Measurements from ENCODE around the gene SLC10A6.
"Not testable (repeated sequence)": the region's sequence is repeated elsewhere in the genome, so short reads cannot be mapped to it uniquely, and the experiment has no call there.

The SLC10A6 gene

DNA sequence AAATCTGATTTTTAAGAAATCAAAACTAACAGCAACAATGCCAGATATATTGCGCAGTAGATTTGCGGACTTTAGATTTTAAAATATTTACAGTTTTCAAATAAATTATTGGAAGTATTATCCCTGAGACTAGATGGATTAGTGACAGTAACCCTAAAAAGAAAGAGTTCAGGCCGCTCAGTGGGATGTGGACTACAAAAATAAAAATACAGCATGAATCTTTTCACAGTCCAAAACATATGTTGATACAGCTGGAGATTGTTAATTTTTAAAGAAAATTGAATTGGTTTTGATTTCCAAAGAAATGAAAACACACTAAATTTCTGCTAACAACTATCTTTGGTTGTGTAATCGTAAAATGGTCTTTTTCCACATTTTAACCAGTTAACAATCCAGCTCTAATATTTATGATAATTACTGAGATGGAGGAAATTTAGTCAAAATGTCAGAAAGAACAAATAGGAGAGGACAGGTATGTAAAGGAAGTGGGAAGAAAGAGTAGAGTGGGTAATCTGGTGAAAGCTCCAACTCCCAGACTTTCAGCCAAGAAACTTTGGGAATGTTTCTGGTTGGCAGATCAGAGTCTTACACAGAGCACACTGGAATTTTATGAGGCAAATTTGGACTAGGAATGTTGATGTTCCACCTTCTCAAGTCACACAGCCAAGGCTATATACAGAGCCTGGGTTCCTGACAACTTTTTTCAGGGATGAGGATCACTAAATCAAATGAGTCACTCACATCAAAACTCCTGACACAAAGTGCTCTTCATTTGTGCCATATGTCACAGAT lies 27.9 kb upstream of the SLC10A6 start:
- CTCF ChIA-PET, result interaction anchor here (1.2 kb wide), 1 partner anchor 18 kb away, joined by 3 read pairs; no protein-coding TSS in a partner anchor
- POLR2A ChIA-PET, result no interaction called here
- no peak for DNase-seq (ENCODE audit: extremely low spot score)
- TF ChIP-seq, protein P1, sequence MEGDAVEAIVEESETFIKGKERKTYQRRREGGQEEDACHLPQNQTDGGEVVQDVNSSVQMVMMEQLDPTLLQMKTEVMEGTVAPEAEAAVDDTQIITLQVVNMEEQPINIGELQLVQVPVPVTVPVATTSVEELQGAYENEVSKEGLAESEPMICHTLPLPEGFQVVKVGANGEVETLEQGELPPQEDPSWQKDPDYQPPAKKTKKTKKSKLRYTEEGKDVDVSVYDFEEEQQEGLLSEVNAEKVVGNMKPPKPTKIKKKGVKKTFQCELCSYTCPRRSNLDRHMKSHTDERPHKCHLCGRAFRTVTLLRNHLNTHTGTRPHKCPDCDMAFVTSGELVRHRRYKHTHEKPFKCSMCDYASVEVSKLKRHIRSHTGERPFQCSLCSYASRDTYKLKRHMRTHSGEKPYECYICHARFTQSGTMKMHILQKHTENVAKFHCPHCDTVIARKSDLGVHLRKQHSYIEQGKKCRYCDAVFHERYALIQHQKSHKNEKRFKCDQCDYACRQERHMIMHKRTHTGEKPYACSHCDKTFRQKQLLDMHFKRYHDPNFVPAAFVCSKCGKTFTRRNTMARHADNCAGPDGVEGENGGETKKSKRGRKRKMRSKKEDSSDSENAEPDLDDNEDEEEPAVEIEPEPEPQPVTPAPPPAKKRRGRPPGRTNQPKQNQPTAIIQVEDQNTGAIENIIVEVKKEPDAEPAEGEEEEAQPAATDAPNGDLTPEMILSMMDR (IDR thresholded peaks at IDR 0.05; ENCODE audit: control extremely low read depth, extremely low read depth, low read depth, missing control alignments), result no peak

DNA sequence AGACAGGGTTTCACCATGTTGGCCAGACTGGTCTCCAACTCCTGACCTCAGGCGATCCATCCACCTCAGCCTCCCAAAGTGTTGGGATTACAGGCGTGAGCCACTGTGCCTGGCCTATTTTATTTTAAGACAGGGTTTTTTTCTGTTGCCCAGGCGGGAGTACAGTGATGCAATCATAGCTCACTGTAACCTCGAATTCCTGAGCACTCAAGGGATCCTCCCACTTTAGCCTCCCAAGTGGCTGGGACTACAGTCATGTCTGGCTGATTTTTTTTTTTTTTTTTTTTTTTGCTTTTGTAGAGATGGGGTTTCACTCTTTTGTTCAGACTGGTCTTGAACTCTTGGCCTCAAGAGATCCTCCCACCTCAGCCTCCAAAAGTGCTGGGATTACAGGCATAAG lies 26.3 kb upstream of the SLC10A6 start:
- CTCF ChIA-PET, result interaction anchor here (0.9 kb wide), 1 partner anchor 376 kb away, joined by 3 read pairs; no protein-coding TSS in a partner anchor
- POLR2A ChIA-PET; DNase-seq (ENCODE audit: extremely low spot score): not testable (repeated sequence)

DNA sequence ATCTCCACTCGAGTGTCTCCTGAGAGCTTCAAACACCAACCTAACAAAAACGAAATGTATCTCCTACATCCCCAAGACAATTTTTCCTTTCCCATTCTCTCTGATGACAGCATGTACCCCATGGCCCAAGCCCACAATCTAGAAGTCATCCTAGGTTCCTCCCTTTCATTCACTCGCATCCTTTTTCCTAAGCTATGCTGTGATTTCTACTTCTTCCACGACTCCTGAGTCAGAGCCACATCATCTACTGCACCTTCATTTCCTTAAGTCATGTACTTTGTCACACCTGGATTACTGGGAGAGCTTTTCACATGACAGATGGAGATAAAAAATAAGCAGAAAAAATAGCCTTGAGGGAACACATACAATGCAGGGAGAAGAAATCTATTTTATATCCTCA lies 23.0 kb upstream of the SLC10A6 start:
- POLR2A ChIA-PET, result no interaction called here
- TF ChIP-seq, protein P1 (IDR thresholded peaks at IDR 0.05; ENCODE audit: control extremely low read depth, extremely low read depth, low read depth, missing control alignments), result no peak
- DNase-seq (ENCODE audit: extremely low spot score), result no peak
- CTCF ChIA-PET, result interaction anchor here (1.6 kb wide), 1 partner anchor 373 kb away, joined by 5 read pairs; no protein-coding TSS in a partner anchor

DNA sequence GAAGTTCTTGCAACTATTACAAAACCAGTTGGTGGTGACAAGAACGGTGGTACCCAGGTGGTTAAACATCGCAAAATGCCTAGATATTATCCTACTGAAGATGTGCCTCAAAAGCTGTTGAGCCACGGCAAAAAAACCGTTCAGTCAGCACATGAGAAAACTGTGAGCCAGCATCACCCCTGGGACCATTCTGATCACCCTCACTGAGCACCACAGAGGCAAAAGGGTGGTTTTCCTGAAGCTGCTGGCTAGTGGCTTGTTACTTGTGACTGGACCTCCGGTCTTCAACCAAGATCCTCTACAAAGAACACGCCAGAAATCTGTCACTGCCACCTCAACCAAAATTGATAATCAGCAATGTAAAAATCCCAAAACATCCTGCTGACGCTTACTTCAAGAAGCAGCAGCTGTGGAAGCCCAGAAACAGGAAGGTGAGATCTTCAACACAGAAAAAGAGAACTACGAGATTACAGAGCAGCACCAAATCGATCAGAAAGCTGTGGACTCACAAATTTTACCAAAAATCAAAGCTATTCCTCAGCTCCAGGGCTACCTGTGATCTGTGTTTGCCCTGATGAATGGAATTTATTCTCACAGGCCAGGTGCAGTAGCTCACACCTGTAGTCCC lies 21.4 kb upstream of the SLC10A6 start:
- no peak for DNase-seq (ENCODE audit: extremely low spot score)
- ChIA-PET CTCF (interaction anchor here (0.8 to 1.4 kb wide), 2 partner anchors 10 to 19 kb away, joined by 3 read pairs; no protein-coding TSS in a partner anchor), POLR2A (no interaction called here)
- TF ChIP-seq, protein P1 (IDR thresholded peaks at IDR 0.05; ENCODE audit: control extremely low read depth, extremely low read depth, low read depth, missing control alignments), result no peak

DNA sequence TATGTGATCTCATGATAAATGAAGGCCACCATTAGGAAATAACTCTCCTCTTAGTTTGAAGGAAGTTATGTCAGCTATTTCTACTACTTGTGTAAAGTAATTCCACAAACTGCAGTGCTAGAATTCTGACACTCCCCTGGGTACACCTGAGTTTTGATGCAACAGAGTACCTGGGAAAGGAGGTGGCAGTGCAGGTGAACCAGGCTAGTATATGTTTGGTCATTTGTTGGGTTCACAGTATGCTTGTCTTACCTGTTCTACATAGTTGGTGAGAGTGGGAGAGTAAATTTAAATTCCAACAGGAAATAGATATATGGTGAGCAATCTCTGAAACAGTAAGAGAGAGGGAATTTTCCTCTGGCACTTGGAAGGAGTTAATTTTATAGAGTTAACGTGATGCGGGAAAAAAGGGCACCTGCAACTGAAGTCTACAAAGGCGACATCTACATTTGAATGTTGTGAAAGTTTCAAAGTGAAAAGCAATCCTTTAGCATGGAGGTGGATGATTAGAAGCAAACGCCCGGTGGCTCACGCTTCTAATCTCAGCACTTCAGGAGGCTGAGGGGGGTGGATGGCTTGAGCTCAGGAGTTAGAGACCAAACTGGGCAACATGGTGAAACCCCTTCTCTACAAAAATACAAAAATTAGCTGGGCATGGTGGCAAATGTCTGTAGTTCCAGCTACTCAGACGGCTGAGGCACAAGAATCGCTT lies 8.3 kb upstream of the SLC10A6 start:
- ChIA-PET POLR2A (no interaction called here), CTCF (no interaction called here)
- TF ChIP-seq, protein P1 (IDR thresholded peaks at IDR 0.05; ENCODE audit: control extremely low read depth, extremely low read depth, low read depth, missing control alignments), result no peak
- DNase-seq (ENCODE audit: extremely low spot score), result no peak

DNA sequence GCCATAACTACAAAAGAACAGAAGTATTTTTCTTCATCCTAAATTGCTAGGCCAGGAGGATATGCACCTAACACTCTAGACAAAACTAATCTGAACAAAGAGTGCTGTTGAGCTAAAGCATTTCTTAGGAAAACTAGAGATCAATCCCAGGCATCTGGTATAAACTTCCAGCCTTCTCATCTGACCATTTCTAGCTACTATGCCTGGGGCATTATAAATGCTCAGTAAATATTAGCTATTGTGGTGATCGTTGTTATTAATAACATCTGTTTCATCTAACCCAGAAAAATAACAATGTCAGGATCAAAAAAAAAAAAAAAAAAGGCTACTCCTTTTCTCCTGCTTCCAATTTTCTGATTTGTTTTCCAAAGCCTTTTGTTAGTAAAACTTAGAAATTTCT lies 7.7 kb upstream of the SLC10A6 start:
- TF ChIP-seq, protein P1 (IDR thresholded peaks at IDR 0.05; ENCODE audit: control extremely low read depth, extremely low read depth, low read depth, missing control alignments), result no peak
- DNase-seq (ENCODE audit: extremely low spot score), result no peak
- ChIA-PET CTCF (no interaction called here), POLR2A (no interaction called here)
